ENCODE results near the gene POU6F2.
"Not testable (repeated sequence)": the region's sequence is repeated elsewhere in the genome, so short reads cannot be mapped to it uniquely, and the experiment has no call there.

Gene POU6F2

GRCh38 chr7:39317896-39318295 is 340.2 kb downstream of the POU6F2 start:
- DNase-seq: no peak

GRCh38 chr7:39321245-39321644 is 343.5 kb downstream of the POU6F2 start:
- no peak for DNase-seq

- no peak for DNase-seq
These were observed 344.3 kb downstream of the POU6F2 start for GRCh38 chr7:39321909-39322498.

- no peak for DNase-seq
These were observed 346.5 kb downstream of the POU6F2 start for GRCh38 chr7:39324139-39324760.

GRCh38 chr7:39331607-39332006 is 353.9 kb downstream of the POU6F2 start:
- not testable (repeated sequence) for DNase-seq

- no peak for DNase-seq
These were observed 354.4 kb downstream of the POU6F2 start for GRCh38 chr7:39332142-39332541.

- no peak for DNase-seq
These were observed 356.0 kb downstream of the POU6F2 start for GRCh38 chr7:39333701-39334100.

- DNase-seq: no peak
These were observed 358.7 kb downstream of the POU6F2 start for GRCh38 chr7:39336442-39336841.

GRCh38 chr7:39338716-39339115 is 361.0 kb downstream of the POU6F2 start:
- no peak for DNase-seq

GRCh38 chr7:39339591-39339990 is 361.9 kb downstream of the POU6F2 start:
- no peak for DNase-seq

- DNase-seq: no peak
These were observed 363.4 kb downstream of the POU6F2 start for GRCh38 chr7:39341083-39341482.

- DNase-seq: no peak
These were observed 365.1 kb downstream of the POU6F2 start for GRCh38 chr7:39342763-39343162.

- no peak for DNase-seq
These were observed 371.9 kb downstream of the POU6F2 start for GRCh38 chr7:39349452-39350123.

GRCh38 chr7:39353615-39354376 is 376.1 kb downstream of the POU6F2 start:
- no peak for DNase-seq

GRCh38 chr7:39355664-39356063 is 378.0 kb downstream of the POU6F2 start:
- DNase-seq: no peak

GRCh38 chr7:39356172-39356925 is 378.6 kb downstream of the POU6F2 start:
- no peak for DNase-seq

GRCh38 chr7:39357648-39358047 is 379.9 kb downstream of the POU6F2 start:
- DNase-seq: no peak

GRCh38 chr7:39360038-39360437 is 382.3 kb downstream of the POU6F2 start:
- DNase-seq: no peak

- DNase-seq: no peak
These were observed 383.1 kb downstream of the POU6F2 start for GRCh38 chr7:39360766-39361165.

- no peak for DNase-seq
These were observed 388.1 kb downstream of the POU6F2 start for GRCh38 chr7:39365751-39366295.

- no peak for DNase-seq
These were observed 389.7 kb downstream of the POU6F2 start for GRCh38 chr7:39367451-39367850.

GRCh38 chr7:39367943-39368342 is 390.2 kb downstream of the POU6F2 start:
- no peak for DNase-seq

GRCh38 chr7:39372383-39372782 is 394.7 kb downstream of the POU6F2 start:
- DNase-seq: no peak
